GM18907 (cell line): ENCODE measurements around the gene TIRAP.
"Not testable (repeated sequence)": the region's sequence is repeated elsewhere in the genome, so short reads cannot be mapped to it uniquely, and the experiment has no call there.

Experiments
- ATAC-seq: cut with Tn5 transposase; IDR thresholded peaks from one replicate; pipeline ENCODE4 v1.9.1; 2021; ENCODE audit warnings: mild to moderate bottlenecking, moderate library complexity; ENCODE audit not compliant: unreplicated experiment

Gene TIRAP, protein sequence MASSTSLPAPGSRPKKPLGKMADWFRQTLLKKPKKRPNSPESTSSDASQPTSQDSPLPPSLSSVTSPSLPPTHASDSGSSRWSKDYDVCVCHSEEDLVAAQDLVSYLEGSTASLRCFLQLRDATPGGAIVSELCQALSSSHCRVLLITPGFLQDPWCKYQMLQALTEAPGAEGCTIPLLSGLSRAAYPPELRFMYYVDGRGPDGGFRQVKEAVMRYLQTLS

DNA sequence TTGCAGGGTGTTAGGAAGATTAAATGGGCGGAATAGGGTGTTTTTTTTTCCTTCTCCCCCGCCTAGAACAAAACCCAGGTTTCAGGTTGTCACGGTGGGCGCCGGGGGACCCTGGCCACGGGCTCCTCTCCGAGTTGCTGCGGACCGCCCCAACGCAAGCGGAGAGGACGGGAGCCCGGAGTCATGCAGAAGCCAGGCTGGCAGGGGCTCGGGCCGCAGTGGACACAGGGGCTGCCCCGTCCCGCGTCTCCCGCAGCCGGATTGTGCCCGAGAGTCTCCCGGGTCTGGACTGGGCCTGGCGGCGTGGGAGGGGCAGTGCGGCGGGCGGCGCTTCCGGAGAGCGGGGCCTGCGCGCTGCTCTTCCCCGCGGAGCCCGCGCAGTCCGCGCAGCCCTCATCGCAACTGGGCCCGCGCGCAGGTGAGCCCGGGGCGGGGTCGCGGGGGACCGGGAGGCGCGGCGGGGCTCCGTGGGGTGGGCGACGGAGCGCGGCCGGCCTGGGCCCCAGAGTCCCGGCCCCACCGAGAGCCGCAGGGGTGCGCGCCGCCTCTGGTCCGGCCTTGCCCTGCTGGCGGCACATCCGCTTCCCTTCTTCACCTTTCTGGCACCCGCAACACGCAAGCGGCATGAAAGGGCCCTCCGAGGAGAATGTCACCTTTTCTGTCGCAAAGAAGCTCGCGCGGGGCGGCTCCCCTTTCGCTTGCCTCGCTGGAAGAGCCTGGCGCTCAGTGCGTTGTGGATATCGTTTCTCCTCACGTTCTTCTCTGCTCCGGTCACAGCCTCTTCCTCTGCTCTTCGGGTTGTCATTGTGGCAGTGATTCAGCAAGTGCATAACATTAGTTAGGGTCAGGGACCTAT lies at the start of gene TIRAP:
TSS of gene TIRAP (plus strand) at position 358 of the 856 bp plus-strand sequence. CDS start 7,802 bp downstream, outside the sequence.
- peak; percentile 71 for ATAC-seq

DNA sequence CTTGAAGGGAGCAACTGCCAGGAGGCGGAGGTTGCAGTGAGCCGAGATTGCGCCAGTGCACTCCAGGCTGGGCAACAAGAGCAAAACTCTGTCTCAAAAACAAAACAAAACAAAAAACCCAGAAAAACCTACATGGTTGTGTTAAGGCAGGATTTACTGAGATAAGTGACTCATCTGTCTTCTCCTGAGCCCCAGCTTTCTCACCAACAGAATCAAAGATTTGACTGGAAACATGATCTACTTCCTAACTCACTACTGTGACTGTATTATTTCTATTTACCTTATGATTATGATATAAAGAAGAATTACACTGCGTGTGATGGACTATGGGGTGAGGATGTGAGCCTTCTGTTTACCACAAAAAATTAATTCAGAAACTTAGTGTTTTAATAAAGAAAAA lies 49.5 kb upstream of the TIRAP start:
- ATAC-seq = no peak

DNA sequence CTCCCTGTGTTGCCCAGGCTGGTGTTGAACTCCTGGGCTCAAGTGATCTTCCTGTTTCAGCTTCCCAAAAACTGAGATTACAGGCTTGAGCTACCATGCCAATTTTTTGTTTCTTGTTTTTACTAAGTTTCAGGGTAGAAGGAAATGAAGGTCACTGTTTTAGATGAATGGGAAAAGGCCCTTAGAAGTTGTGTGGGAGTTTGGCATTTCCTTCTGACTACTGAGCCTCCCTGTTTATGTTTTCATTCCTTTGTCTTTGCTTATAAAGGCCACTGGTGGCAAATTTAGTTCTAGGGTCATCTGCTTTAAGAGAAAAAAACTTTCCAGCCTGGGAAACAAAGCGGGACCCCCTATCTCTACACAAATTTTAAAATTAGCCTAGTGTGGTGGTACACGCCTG lies 36.3 kb upstream of the TIRAP start:
- no peak for ATAC-seq

DNA sequence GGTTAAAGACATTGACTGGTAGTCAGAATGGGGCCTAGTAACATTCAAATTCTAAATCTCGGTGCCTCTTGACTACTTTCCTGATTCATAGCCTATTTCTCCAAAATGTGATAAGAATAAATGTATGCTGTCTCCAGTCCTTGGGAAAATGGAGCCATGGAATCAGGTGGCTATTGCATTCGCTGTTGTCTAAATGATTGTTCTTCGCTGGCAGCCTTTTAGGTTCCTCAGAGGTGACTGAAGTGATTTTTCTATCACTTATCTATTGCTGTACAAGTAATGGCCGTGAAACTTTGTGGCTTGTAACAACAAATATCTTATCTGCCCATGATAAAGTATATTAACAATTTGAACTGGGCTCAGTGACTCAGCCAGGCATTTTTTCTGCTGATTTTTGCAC lies 29.6 kb upstream of the TIRAP start:
- ATAC-seq = no peak

DNA sequence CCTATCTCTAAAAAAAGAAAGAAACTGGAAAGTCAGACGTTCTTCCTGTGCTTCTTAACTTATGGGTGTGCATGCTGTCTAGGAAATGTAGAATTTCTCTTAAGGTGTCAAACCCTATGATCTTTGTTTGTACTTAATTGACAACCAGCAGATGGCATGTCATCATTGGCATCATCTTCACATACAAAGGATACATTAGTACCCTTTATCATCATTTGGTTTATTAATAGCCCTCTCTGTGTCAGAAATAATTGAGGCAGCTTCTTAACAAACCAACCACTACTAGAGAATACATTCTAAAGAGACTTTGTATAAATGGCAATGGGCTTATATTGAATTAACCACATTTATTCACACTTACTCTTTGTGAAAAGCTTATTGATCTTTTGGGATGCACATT lies 28.1 kb upstream of the TIRAP start:
- ATAC-seq = no peak

DNA sequence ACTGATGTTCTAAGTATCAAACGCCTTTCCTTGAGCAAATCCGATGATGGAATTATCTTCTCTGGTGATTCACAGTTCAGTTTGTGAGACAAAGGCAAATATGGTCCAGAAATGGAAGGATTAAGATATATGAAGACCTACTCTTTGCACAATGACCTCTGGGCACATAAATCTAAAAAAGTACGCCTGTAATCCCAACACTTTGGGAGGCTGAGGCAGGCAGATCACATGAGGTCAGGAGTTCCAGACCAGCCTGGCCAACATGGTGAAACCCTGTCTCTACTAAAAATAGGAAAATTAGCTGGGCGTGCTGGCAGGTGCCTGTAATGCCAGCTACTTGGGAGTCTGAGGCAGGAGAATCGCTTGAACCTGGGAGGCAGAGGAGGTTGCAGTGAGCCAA lies 27.4 kb upstream of the TIRAP start:
- not testable (repeated sequence) for ATAC-seq

DNA sequence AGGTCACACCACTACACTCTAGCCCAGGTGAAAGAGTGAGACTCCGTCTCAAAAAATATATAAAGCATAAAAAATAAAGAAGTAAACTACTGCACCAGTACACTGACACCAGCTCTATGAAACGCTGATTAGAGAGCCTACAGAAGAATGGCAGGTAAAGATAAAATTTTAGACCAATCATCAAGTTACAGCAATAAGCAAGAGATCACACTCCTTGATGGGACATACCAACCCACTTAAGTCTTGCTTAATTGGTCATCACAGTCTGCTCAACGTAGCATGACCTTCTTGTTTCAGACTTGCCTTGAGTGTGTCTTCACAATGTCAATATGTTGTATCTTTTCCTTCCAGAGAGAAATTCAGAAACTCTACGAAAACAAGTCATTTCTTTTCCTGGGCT lies 26.7 kb upstream of the TIRAP start:
- no peak for ATAC-seq

DNA sequence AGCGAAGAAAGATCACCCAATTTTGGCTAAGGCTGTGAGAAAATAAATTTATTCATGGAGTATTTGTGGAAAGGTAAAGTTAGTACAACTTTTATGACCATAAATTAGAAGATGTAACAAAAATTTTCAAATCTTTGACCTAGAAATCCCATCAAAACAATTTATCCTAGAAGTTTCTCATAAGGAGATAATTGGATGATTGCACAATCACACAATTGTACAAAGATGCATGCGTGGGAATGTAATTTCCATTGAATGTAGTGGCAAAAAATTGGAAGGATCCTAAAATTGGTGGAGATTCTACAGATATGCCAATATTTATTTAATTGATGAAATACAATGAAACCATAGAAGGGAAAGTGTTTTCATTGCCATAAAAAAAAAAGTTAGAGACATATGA lies 25.7 kb upstream of the TIRAP start:
- no peak for ATAC-seq

DNA sequence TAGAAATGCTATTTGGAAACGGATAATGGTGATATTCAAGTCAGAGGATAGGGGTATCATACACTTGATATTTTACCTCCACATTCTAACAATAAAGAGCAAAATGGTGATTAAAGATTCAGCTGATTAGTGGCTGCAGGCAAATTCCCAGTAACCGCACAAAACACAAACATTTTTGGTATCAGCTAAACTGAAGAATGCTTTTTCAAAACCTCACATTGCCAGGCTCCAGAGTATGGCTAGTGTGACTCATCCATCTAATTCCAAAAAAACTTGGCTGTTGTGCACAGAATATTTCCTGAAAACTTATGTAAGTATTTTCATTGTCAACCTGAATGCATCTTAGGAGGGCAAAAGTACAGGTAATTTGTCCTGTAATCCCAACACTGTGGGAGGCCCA lies 25.1 kb upstream of the TIRAP start:
- ATAC-seq = no peak

DNA sequence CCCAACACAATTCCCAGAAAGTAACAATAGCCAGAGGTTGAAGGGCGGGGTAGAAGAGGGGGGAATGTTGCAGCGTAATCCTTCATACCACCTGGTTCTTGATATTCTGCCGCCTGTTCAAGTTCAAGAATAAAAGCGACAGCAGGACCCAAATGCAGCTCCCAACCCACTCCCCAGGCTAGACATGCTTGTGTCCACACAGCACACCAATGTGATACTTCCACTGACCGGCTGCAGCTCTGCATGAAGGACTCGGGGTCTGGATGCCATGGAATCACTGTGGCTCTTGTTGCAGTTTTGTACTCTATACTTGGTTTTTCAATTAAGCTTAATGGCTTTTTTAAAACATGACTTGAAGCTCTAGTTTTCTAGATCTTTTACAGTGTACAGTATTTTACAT lies 20.7 kb upstream of the TIRAP start:
- no peak for ATAC-seq

DNA sequence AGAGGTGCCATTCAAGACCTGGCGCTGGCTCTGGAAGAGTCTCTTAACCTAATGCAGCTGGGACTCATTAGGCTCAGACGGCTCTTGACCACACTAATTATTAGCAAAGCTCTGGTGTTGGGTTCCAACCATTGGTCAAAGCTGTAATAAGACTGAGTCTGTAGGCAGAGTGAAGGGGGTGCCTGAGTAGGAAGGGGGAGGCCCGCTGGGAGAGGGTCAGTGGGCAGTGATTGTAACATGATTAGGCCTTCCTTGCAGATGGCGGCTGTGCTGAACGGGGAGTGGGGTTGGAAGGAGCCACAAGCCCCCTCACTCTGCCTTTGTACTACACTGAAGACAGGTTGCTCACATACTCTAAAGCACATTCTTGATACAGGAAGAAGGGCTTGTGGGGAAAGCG lies 19.4 kb upstream of the TIRAP start:
- ATAC-seq = no peak

DNA sequence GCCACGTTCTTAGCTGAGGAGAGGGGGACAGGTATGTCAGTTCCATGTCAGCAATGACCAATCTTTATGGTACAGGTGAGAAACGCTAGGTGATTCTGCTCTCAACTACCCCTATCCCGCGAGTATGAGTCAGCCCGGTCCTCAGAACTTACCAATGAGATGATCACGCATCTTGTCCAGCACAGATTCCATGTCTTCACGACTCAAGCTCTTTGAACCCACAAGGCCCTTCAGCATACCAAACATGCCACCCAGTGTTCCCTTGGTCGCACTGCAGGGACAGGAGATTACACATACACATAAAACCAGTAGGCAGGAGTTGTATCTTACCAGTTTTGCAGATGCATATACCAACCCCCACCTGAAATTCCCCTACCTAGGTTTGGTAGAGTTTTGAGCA lies 17.1 kb upstream of the TIRAP start:
- ATAC-seq = no peak

DNA sequence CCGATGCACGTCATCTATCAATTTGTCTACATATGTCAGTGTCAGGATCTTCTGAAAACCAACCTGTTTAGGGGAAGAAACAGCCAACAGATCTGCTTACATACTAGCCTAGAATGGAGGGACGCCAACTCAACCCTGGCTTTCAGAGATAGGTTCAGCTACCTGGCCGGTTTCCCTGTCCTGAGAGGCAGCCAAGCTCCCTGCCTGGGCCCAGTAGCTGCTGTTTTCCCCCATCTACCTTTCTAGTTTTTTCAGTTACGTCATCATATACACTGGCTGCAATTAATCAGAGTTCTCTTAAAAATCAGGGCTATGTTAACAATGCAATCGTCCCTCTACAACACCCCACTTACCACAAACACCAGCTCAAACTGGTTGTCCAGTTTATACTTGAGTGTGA lies 15.2 kb upstream of the TIRAP start:
- no peak for ATAC-seq

DNA sequence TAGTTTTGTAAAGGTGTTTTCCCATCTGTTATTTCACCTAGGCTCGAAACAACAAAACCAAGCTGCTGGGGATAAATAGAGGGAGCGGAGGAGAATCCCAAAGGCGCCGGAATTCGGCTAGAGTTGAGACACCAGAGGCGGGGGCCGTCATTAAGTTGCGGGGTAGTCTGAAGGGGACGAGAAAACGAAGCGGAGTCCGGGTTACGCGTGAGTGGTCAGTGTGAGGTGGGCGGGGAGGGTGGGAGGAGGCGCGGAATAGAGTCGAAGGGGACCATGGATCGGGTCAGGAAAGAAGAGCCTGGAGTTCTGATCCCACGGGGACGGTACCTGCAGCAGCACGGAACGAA lies 14.6 kb upstream of the TIRAP start:
- no peak for ATAC-seq

DNA sequence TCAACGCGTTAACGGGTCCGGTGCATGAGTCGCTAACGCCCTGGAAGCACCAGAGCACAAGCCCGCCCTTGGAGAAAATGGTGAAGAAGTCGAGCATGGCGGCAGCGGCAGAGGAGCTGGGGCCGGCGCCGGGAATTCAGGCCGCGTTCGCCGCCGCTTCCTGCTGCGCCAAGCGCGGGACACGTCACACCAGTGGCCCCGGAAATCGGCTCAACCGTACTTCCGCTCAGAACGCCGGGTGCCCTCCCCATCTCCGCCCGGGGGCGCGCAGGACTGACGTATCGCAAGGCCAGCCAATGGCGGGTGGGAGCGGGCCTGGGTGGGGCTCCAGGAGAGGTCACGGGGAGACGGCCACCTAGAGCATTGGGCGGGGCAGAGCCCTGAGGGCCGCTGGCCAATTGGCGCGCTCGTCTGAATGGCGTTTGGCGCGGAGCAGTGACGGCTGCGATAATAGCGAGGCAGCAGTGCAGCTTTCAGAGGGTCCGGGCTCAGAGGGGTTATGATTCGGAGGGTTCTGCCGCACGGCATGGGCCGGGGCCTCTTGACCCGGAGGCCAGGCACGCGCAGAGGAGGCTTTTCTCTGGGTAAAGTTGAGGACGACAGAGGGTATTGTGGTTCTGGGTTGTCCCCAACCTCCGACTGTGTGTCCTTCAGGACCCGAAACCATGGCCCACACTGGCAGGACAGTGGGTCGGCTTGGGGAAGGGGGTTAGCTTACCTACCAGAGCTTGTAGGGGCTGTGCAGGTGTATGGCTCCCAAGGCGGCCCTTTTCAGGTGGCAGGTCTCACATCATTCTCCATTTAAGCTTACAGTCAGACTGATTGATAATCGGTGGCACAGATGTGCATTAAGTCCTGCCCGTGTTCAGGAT lies 13.9 kb upstream of the TIRAP start, which contains the start of the genes FOXRED1 and SRPRA:
TSS of gene FOXRED1 (plus strand) at position 447 of the 872 bp plus-strand sequence. CDS start at position 500, 53 bp downstream.
TSS of gene SRPRA (minus strand) at position 188 of the 872 bp plus-strand sequence. CDS start at position 97, 91 bp downstream.
- ATAC-seq = peak; percentile 98

DNA sequence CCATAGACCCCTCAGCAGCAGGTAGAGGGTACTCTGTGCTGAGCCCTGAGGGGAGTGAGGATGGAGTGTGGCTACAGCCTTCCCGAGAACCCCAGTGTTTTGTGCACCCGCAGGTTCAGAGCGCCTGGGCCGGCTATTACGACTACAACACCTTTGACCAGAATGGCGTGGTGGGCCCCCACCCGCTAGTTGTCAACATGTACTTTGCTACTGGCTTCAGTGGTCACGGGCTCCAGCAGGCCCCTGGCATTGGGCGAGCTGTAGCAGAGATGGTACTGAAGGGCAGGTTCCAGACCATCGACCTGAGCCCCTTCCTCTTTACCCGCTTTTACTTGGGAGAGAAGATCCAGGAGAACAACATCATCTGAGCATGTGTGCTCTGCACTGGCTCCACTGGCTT lies 5.6 kb upstream of the TIRAP start:
- no peak for ATAC-seq

DNA sequence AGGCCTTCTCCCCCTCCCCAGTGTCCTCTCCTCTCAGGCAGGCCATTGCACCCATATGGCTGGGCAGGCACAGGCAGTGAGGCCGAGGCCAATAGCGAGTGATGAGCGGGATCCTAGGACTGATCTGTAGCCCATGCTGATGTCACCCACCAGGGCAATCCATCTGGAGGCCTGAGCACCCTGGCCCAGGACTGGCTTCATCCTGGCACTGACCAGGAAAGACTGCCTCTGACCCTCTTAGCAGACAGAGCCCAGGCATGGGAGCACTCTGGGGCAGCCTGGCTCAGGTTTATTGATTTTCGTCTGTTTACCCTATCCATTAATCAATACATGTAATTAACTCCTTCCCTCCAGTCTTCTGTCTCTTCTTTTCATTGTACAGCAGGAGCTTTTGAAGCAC lies 5.1 kb upstream of the TIRAP start:
- ATAC-seq = no peak

DNA sequence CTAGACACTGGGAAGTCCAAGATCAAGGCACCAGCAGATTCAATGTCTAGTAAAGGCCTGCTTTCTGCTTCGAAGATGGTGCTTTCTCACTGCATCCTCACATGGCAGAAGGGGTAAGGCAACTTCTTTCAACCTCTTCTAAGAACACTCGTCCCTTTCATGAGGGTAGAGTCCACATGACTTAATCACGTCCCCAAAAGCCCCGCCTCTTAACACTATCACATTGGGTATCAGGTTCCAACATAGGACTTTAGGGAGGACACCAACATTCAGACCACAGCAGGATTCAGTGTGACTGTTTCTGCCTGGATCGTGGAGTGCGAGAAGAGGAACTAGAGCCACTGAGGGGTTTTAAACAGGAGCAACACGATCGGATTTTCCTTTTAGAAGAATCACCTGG lies 3.7 kb upstream of the TIRAP start:
- no peak for ATAC-seq

DNA sequence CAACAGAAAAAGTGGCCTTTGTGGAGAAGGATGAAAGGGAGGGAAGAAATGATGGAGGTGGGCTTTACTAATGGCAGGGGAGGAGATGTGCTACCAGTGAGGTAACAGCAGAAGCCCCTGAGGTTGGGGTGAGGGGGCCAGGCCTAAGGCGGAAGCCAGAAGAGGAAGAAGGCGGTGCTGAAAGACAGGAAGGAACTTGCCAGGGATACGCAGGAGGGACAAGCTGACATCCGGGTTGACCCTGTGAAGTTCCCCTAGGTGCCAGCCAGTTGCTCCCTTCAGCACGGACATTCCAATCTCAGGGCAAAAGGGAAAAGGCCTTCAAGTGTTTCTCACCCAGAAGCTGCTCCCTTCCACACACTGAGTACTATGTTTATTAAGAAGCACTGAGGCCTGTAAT lies 2.3 kb upstream of the TIRAP start:
- no peak for ATAC-seq

DNA sequence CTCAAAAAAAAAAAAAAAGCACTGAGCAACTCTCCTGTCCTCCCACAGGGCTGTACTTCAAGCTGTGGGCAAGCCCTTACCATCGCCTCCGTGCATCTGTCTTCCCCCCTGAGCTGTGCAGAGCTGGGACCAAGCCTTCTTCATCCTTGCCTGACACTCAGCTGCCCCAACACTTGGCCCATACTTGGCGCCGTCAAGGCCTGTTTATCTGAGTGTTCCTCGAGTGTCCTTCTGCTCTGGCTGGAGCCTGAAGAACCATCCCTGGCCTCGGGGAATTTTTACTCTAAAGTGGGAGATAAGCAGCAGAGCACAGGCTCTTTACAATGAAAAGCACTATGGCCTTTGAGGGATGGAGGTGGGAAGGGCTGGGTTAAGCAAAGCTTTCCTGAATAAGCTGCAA lies 1.6 kb upstream of the TIRAP start:
- ATAC-seq = no peak

DNA sequence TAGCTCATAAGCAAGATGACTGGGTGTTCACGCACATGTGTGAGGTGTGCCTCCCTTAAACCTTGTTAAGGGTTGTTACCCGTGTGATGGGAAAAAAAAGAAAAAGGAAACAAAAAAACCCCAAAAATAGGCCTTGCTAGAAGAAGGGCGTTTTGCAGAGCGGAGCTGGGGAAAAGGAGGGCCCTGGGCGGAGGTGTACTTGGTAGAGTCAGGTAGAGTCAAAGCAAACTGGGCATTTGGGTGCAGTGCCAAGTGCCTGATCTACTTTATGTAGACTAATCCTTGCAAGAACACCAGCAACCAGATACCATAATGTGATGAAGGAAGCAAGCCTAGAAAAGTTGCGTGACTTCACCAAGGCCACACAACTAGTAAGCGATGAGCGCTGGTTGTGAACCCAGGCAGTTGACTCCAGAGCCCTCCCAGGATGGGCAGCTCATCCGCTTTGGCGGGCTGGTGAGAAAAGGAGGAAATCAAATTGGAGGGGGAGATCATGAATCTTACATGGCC lies 1.2 kb upstream of the TIRAP start:
- no peak for ATAC-seq
